IPS-18a (cell line): ENCODE results near the gene TYW1B.
"Not testable (repeated sequence)": the region's sequence is repeated elsewhere in the genome, so short reads cannot be mapped to it uniquely, and the experiment has no call there.

ENCODE experiments used
- H3K27ac ChIP-seq: one replicate; pipeline ENCODE4 v1.5.1; 2013; ENCODE audit warnings: low read length
- H3K27me3 ChIP-seq: one replicate; pipeline ENCODE4 v1.6.1; 2013; ENCODE audit warnings: mild to moderate bottlenecking, low read length; ENCODE audit not compliant: control insufficient read depth, insufficient read depth
- H3K36me3 ChIP-seq: one replicate; pipeline ENCODE4 v1.6.1; 2013; ENCODE audit warnings: low read depth, low read length; ENCODE audit not compliant: control insufficient read depth
- H3K4me1 ChIP-seq: one replicate; pipeline ENCODE4 v1.6.1; 2013; ENCODE audit warnings: low read depth, low read length; ENCODE audit not compliant: control insufficient read depth
- H3K4me3 ChIP-seq: one replicate; pipeline ENCODE4 v1.5.1; 2013; ENCODE audit warnings: low read length
- H3K9ac ChIP-seq: one replicate; pipeline ENCODE4 v1.6.1; 2013; ENCODE audit warnings: mild to moderate bottlenecking, low read length, moderate library complexity
- H3K9me3 ChIP-seq: one replicate; pipeline ENCODE4 v1.6.1; 2013; ENCODE audit warnings: low read depth, low read length; ENCODE audit not compliant: control insufficient read depth

The TYW1B gene

DNA sequence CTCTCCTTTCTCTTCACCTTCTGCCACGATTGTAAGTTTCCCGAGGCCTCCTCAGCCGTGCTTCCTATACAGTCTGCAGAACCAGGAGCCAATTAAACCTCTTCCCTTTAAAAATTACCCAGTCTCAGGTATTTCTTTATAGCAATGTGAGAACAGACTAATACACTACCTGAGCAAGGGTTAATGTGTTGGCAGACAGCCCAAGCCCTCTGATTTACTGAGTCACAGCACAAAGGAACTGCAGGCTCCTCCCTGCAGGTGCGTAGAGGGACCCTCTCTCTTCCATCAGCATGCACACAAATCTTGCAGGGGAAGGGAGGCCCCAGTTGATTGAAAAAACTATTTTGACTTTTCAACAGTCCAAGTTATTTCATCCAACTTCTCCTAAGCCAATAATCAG, 271.3 kb downstream of the TYW1B start:
- not testable (repeated sequence) for H3K9me3 ChIP-seq, H3K4me1 ChIP-seq, H3K27me3 ChIP-seq, H3K27ac ChIP-seq, H3K9ac ChIP-seq, H3K36me3 ChIP-seq, H3K4me3 ChIP-seq

DNA sequence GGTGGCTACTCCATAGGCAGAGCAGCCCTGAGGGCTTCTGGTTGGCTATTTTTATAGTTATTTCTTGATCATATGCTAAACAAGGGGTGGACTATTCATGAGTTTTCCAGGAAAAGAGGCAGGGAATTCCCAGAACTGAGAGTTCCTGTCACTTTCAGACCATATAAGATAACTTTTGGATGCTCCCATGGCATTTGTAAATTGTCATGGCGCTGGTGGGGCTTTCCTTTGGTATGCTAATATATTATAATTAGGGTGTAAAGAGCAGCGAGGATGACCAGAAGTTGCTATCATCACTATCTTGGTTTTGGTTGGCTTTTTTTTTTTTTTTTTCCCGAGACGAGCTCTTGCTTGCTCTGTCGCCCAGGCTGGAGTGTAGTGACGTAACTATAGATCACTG, 272.8 kb downstream of the TYW1B start:
- not testable (repeated sequence) for H3K4me1 ChIP-seq, H3K36me3 ChIP-seq, H3K4me3 ChIP-seq, H3K27ac ChIP-seq, H3K9ac ChIP-seq, H3K9me3 ChIP-seq, H3K27me3 ChIP-seq

DNA sequence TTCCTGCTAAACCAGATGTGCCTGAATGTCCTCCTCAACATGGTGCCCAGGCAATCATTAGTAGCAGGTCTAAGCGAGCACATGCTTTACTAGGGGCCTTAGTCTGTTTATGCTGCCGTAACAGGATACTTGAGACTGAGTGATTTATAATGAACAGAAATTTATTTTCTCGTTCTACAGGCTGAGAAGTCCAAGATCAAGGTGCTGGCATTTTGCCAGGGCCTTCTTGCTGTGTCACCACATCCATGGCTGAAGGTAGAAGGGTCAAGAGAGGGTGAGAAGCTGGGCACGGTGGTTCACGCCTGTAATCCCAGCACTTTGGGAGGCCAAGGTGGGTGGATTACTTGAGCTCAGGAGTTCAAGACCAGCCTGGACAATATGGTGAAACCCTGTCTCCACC, 273.6 kb downstream of the TYW1B start:
- not testable (repeated sequence) for H3K4me3 ChIP-seq, H3K27ac ChIP-seq, H3K36me3 ChIP-seq, H3K9ac ChIP-seq, H3K27me3 ChIP-seq, H3K9me3 ChIP-seq, H3K4me1 ChIP-seq

DNA sequence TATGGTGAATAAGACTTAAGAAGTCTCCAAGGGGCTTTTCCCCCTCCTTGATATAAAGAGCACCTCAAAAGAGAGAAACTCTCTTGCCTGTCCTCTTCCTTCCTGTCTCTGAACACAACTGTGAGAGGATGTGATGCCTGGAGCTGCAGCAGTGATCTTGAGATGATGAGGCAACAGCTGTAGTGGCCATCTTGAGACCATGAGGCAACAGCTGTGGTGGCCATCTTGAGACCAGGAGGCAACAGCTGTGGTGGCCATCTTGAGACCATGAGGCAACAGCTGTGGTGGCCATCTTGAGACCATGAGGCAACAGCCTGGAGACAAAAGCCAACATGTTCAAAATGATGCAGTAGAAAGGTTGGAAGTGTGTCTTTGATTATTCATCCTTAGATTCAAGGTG, 277.5 kb downstream of the TYW1B start:
- not testable (repeated sequence) for H3K9me3 ChIP-seq, H3K27me3 ChIP-seq, H3K36me3 ChIP-seq, H3K27ac ChIP-seq, H3K9ac ChIP-seq, H3K4me3 ChIP-seq, H3K4me1 ChIP-seq

DNA sequence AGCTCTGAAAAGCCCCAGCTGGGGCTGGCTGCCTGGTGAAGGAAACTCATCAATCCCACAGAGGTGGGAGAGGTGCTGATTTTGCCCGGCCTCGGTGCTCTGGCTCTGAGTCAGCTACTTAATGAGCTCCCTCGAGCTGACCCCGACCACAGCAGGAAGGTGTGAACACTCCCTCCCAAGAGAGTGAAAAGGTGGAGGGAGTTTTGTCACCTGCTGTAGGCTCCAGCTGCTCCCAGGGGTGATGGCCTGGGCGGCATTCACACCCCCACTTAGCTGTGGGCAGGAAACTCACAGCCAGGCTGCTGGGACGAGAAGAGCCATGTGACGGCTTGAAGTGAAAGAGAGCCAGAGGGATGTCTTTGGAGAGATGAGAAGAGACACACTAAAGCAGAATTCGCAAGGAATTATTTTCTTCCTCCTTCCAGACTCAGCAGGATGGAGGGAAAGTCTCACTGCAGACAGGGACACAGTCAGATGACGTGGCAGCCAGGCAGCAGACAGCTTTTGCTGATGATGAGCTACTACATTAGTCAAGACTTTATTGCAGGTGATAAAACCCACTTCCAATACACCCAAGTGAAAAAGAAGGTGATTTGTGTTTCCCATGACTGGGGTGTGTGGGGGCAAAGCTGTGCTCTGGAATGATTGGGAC, 281.3 kb downstream of the TYW1B start:
- not testable (repeated sequence) for H3K4me3 ChIP-seq, H3K27ac ChIP-seq, H3K27me3 ChIP-seq, H3K9me3 ChIP-seq, H3K9ac ChIP-seq, H3K4me1 ChIP-seq, H3K36me3 ChIP-seq

DNA sequence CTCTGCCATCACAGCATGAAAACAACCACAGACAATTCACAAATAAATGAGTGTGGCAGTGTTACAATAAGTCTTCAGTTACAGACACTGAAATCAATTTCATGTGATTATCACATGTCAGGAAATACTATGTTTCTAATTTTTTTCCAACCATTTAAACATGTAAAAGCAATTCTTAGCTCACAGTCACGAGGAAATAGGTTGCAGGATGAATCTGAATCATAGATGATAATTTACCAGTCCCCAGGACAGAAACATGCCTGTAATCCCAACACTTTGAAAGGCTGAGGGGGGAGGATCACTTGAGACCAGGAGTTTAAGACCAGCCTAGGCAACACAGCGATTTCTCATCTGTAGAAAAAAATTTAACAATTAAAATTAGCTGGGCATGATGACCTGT, 283.5 kb downstream of the TYW1B start:
- not testable (repeated sequence) for H3K9me3 ChIP-seq, H3K9ac ChIP-seq, H3K27ac ChIP-seq, H3K4me1 ChIP-seq, H3K27me3 ChIP-seq, H3K4me3 ChIP-seq, H3K36me3 ChIP-seq

DNA sequence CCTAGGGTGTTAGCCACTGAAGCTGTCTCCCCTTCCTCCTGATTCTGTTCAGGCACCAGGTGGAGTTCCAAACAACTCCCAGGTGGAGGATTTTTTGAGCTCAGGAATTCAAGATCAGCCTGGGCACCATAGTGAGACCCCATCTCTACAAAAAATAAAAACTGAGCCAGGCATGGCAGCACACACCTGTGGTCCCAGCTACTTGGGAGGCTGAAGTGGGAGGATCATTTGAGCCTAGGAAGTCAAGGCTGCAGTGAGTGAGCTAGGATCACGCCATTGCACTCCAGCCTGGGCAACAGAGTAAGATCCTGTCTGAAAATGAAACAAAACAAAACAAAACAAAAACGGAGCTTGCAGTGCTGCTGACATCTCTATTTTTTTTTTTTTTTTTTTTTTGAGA, 287.1 kb downstream of the TYW1B start:
- Histone ChIP-seq H3K4me1 (no peaks in the 10 kb centered on the region), H3K36me3 (no peaks in the 10 kb centered on the region), H3K9ac (no peak overlapping the region), H3K27me3 (no peaks in the 10 kb centered on the region), H3K27ac (no peak overlapping the region), H3K9me3 (no peaks in the 10 kb centered on the region), H3K4me3 (no peak overlapping the region)

DNA sequence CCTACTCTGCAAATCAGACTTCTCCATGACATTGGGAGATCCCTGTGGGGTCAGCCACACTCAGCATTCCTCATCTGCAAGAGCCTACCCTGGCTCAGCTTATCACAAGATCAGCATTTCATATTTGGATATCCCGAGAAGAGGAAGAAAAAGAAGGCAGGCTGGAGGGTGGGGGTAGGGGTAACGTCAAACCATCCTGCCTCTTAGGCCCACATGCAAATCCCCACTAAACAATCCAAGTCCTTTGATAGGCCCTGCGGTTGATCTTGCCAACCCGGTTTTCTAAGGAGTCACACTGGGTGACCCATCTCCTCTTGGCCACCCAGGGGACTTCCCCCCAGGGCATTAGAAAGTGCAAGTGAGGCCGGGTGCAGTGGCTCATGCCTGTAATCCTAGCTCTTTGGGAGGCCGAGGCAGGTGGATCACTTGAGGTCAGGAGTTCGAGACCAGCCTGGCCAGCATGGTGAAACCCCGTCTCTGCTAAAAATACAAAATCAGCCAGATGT, 287.8 kb downstream of the TYW1B start:
- Histone ChIP-seq H3K4me3 (no peak overlapping the region), H3K4me1 (no peaks in the 10 kb centered on the region), H3K27me3 (no peaks in the 10 kb centered on the region)

DNA sequence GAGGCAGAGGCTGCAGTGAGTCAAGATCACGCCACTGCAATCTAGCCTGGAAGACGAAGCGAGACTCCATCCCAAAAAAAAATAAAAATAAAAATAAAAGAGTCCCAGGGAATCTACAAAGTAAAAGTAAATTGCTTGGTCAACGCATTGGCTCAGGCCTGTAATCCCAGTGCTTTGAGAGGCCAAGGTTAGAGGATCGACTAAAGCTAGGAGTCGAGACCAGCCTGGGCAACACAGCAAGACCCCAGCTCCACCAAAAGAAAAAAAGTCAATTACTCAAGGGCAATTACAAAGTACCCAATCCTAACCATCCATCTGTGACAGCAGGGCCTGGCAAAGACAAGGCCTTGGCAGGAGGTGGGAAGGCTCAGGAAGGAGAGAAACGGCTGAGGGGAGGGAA, 288.3 kb downstream of the TYW1B start:
- Histone ChIP-seq H3K4me1 (no peaks in the 10 kb centered on the region), H3K27ac (no peak overlapping the region), H3K4me3 (no peak overlapping the region), H3K27me3 (no peaks in the 10 kb centered on the region), H3K9ac (no peak overlapping the region), H3K9me3 (no peaks in the 10 kb centered on the region), H3K36me3 (no peaks in the 10 kb centered on the region)

More for the DNA sequence above, 287.8 kb downstream of the TYW1B start:
- Histone ChIP-seq H3K9me3 (no peaks in the 10 kb centered on the region), H3K36me3 (no peaks in the 10 kb centered on the region), H3K27ac (no peak overlapping the region), H3K9ac (no peak overlapping the region)

DNA sequence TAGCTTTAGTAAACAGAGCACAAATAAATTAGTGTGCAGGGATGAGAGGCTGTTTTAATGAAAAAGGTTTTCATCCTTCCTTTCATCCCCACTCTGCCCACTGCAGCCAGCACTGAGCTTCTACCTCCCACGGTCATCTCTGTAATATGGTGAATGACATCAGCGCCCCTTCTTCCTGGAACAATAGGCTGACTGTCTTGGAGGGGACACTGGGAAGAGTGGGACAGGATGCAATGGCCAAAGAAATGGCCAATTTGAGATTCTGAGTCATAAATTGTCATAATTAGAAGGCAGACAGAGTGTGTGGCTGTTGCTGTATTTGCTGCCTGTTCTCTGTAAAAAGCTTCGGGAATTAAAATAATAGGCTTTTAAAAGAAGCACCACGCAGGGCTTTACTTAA, 289.1 kb downstream of the TYW1B start:
- H3K4me1 ChIP-seq = no peaks in the 10 kb centered on the region
- H3K9me3 ChIP-seq = no peaks in the 10 kb centered on the region
- H3K27ac ChIP-seq = no peak overlapping the region
- H3K36me3 ChIP-seq = no peaks in the 10 kb centered on the region
- no peaks in the 10 kb centered on the region for H3K27me3 ChIP-seq
- H3K4me3 ChIP-seq = no peak overlapping the region
- H3K9ac ChIP-seq = no peak overlapping the region

DNA sequence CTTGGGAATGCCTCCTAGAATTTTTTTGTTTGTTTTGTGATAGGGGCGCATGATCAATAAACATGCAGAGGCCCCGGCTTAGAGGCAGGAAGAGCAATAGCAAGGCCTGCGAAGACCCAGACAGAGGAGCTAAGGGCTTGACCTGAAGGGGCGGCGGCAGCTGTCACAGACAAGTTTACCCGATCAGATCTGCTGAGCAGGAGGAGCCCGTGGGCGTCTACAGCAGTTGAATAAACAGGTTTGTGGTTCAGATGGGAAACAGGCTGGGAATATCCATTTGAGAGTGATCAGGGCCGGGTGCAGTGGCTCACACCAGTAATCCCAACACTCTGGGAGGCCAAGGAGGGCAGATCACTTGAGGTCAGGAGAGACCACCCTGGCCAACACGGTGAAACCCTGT, 289.9 kb downstream of the TYW1B start:
- Histone ChIP-seq H3K9ac (no peak overlapping the region), H3K27me3 (no peaks in the 10 kb centered on the region), H3K9me3 (no peaks in the 10 kb centered on the region), H3K27ac (no peak overlapping the region), H3K4me3 (no peak overlapping the region), H3K4me1 (no peaks in the 10 kb centered on the region), H3K36me3 (no peaks in the 10 kb centered on the region)

DNA sequence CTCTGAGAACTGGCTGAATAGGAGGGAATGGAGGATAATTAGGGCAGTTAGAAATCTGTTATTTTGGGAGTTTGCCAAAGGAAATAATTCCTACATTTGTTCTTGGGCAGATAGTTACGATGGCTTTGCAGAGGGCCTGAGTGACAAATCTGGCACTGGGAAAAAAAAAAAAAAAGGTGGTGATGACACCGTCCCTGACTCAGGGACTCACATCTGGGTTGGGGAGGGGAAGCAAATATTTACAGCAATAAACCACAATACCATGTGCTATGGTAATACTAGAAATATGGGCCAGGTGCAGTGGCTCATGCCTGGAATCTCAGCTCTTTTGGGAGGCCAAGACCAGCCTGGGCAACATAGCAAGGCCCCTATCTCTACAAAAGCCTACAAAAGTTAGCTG, 292.0 kb downstream of the TYW1B start:
- H3K27me3 ChIP-seq, H3K9me3 ChIP-seq, H3K36me3 ChIP-seq, H3K4me1 ChIP-seq, H3K27ac ChIP-seq, H3K9ac ChIP-seq, H3K4me3 ChIP-seq: not testable (repeated sequence)
